ENCODE data around the gene DPH2. TPM values are rescaled to one million over a fixed set of nuclear protein-coding genes. Genes with fewer than 3 reads are reported as not detected.
A peak's percentile ranks its signal among the peaks of the same experiment; 100 is the strongest.

DPH2 gene
- total and polyA plus RNA-seq, 5 donors: 10.7 to 19.0 (median 14.3) TPM

GRCh38 chr1:44010935-44011471 is 41.2 kb downstream of the DPH2 start:
- peak in 1 of 3 donors; percentile 16 for DNase-seq
- 77% methylated on average over 11 of the region's 11 CpGs for WGBS

GRCh38 chr1:44012404-44012803 is 42.6 kb downstream of the DPH2 start:
- H3K4me3 ChIP-seq (ENCODE audit: low read length): no peak overlapping the region
- no peak overlapping the region for H3K27ac ChIP-seq (ENCODE audit: low read length)
- ATAC-seq (no peak), DNase-seq (no peak)
- intact Hi-C loops (cut with DNase I): no loop called here
- H3K9me3 ChIP-seq (ENCODE audit: control insufficient read depth, low read length): no peaks in the 10 kb centered on the region
- no peaks in the 10 kb centered on the region for H3K27me3 ChIP-seq (ENCODE audit: control insufficient read depth, insufficient read depth)
- no peaks in the 10 kb centered on the region for H3K4me1 ChIP-seq (ENCODE audit: control insufficient read depth, insufficient read depth, low read length)
- WGBS: 71% methylated on average over 2 of the region's 2 CpGs

More at GRCh38 chr1:44010935-44011471, 41.2 kb downstream of the DPH2 start:
- Histone ChIP-seq H3K4me1 (ENCODE audit: control insufficient read depth, insufficient read depth, low read length) (no peaks in the 10 kb centered on the region), H3K27me3 (ENCODE audit: control insufficient read depth, insufficient read depth) (no peaks in the 10 kb centered on the region), H3K9me3 (ENCODE audit: control insufficient read depth, low read length) (no peaks in the 10 kb centered on the region), H3K4me3 (ENCODE audit: low read length) (no peak overlapping the region), H3K27ac (ENCODE audit: low read length) (no peak overlapping the region)
- intact Hi-C loops (cut with DNase I): no loop called here
- no peak for ATAC-seq

- Histone ChIP-seq H3K4me1 (ENCODE audit: control insufficient read depth, insufficient read depth, low read length) (no peaks in the 10 kb centered on the region), H3K4me3 (ENCODE audit: low read length) (no peak overlapping the region), H3K27ac (ENCODE audit: low read length) (no peak overlapping the region), H3K27me3 (ENCODE audit: control insufficient read depth, insufficient read depth) (no peaks in the 10 kb centered on the region), H3K9me3 (ENCODE audit: control insufficient read depth, low read length) (no peaks in the 10 kb centered on the region)
- ATAC-seq: no peak
- DNase-seq: peak in 1 of 3 donors; percentile 17
- intact Hi-C loops (cut with DNase I): no loop called here
- WGBS: 69% methylated on average over 13 of the region's 13 CpGs
Measured at GRCh38 chr1:44012941-44013609, 43.3 kb downstream of the DPH2 start.

- ATAC-seq: no peak
- WGBS: 64% methylated on average over 5 of the region's 5 CpGs
- DNase-seq: peak in 2 of 3 donors; percentile 28 to 30
Measured at GRCh38 chr1:44013949-44014348, 44.1 kb downstream of the DPH2 start.

GRCh38 chr1:44014365-44015104 is 44.7 kb downstream of the DPH2 start:
- Histone ChIP-seq H3K27me3 (ENCODE audit: control insufficient read depth, insufficient read depth) (no peaks in the 10 kb centered on the region), H3K4me1 (ENCODE audit: control insufficient read depth, insufficient read depth, low read length) (no peaks in the 10 kb centered on the region), H3K9me3 (ENCODE audit: control insufficient read depth, low read length) (no peaks in the 10 kb centered on the region), H3K4me3 (ENCODE audit: low read length) (no peak overlapping the region), H3K27ac (ENCODE audit: low read length) (no peak overlapping the region)
- WGBS: 64% methylated on average over 8 of the region's 8 CpGs
- ATAC-seq (no peak), DNase-seq (peak in 2 of 3 donors; percentile 3 to 15)
- intact Hi-C loops (cut with DNase I): no loop called here

More at GRCh38 chr1:44013949-44014348, 44.1 kb downstream of the DPH2 start:
- Histone ChIP-seq H3K9me3 (ENCODE audit: control insufficient read depth, low read length) (no peaks in the 10 kb centered on the region), H3K27me3 (ENCODE audit: control insufficient read depth, insufficient read depth) (no peaks in the 10 kb centered on the region), H3K27ac (ENCODE audit: low read length) (no peak overlapping the region), H3K4me3 (ENCODE audit: low read length) (no peak overlapping the region), H3K4me1 (ENCODE audit: control insufficient read depth, insufficient read depth, low read length) (no peaks in the 10 kb centered on the region)
- intact Hi-C loops (cut with DNase I): no loop called here

- Histone ChIP-seq H3K27ac (ENCODE audit: low read length) (no peak overlapping the region), H3K4me1 (ENCODE audit: control insufficient read depth, insufficient read depth, low read length) (no peaks in the 10 kb centered on the region), H3K4me3 (ENCODE audit: low read length) (no peak overlapping the region), H3K9me3 (ENCODE audit: control insufficient read depth, low read length) (no peaks in the 10 kb centered on the region), H3K27me3 (ENCODE audit: control insufficient read depth, insufficient read depth) (no peaks in the 10 kb centered on the region)
- DNase-seq: peak; percentile 71 to 85 (median 82)
- peak; percentile 74 to 93 for ATAC-seq
- intact Hi-C loops (cut with DNase I): no loop called here
- 37% methylated on average over 3 of the region's 3 CpGs for WGBS
Measured at GRCh38 chr1:44015206-44015605, 45.4 kb downstream of the DPH2 start.

GRCh38 chr1:44016041-44016889 is 46.5 kb downstream of the DPH2 start:
- ATAC-seq: no peak
- no peak overlapping the region for H3K4me3 ChIP-seq (ENCODE audit: low read length)
- H3K9me3 ChIP-seq (ENCODE audit: control insufficient read depth, low read length): no peaks in the 10 kb centered on the region
- intact Hi-C loops (cut with DNase I): no loop called here
- 87% methylated on average over 20 of the region's 20 CpGs for WGBS
- H3K27ac ChIP-seq (ENCODE audit: low read length): no peak overlapping the region
- DNase-seq: no peak
- no peaks in the 10 kb centered on the region for H3K27me3 ChIP-seq (ENCODE audit: control insufficient read depth, insufficient read depth)
- H3K4me1 ChIP-seq (ENCODE audit: control insufficient read depth, insufficient read depth, low read length): no peaks in the 10 kb centered on the region

GRCh38 chr1:44016890-44017400 is 47.1 kb downstream of the DPH2 start:
- Histone ChIP-seq H3K9me3 (ENCODE audit: control insufficient read depth, low read length) (no peaks in the 10 kb centered on the region), H3K27ac (ENCODE audit: low read length) (no peak overlapping the region), H3K4me1 (ENCODE audit: control insufficient read depth, insufficient read depth, low read length) (no peaks in the 10 kb centered on the region), H3K27me3 (ENCODE audit: control insufficient read depth, insufficient read depth) (no peaks in the 10 kb centered on the region), H3K4me3 (ENCODE audit: low read length) (no peak overlapping the region)
- DNase-seq: no peak
- ATAC-seq: no peak
- intact Hi-C loops (cut with DNase I): no loop called here
- 78% methylated on average over 20 of the region's 20 CpGs for WGBS

GRCh38 chr1:44019466-44019948 is 49.7 kb downstream of the DPH2 start:
- ATAC-seq: no peak
- no peak overlapping the region for H3K27ac ChIP-seq (ENCODE audit: low read length)
- intact Hi-C loops (cut with DNase I): no loop called here
- DNase-seq: peak in 1 of 3 donors; percentile 65
- no peaks in the 10 kb centered on the region for H3K4me1 ChIP-seq (ENCODE audit: control insufficient read depth, insufficient read depth, low read length)
- no peaks in the 10 kb centered on the region for H3K27me3 ChIP-seq (ENCODE audit: control insufficient read depth, insufficient read depth)
- WGBS: 72% methylated on average over 13 of the region's 13 CpGs
- H3K4me3 ChIP-seq (ENCODE audit: low read length): no peak overlapping the region
- no peaks in the 10 kb centered on the region for H3K9me3 ChIP-seq (ENCODE audit: control insufficient read depth, low read length)

GRCh38 chr1:44020464-44020863 is 50.7 kb downstream of the DPH2 start:
- WGBS: 79% methylated on average over 6 of the region's 6 CpGs
- DNase-seq: no peak
- intact Hi-C loops (cut with DNase I): no loop called here

More at GRCh38 chr1:44020464-44020863, 50.7 kb downstream of the DPH2 start:
- Histone ChIP-seq H3K27ac (ENCODE audit: low read length) (no peak overlapping the region), H3K9me3 (ENCODE audit: control insufficient read depth, low read length) (no peaks in the 10 kb centered on the region), H3K27me3 (ENCODE audit: control insufficient read depth, insufficient read depth) (no peaks in the 10 kb centered on the region), H3K4me3 (ENCODE audit: low read length) (no peak overlapping the region), H3K4me1 (ENCODE audit: control insufficient read depth, insufficient read depth, low read length) (no peaks in the 10 kb centered on the region)
- no peak for ATAC-seq
